ENCODE measurements around the gene SMYD3. TPM values are rescaled to one million over a fixed set of nuclear protein-coding genes. Genes with fewer than 3 reads are reported as not detected.

Gene SMYD3
- total and polyA plus RNA-seq, 2 donors (not counting 1 experiment from before 2014, with no cell fraction given) = 69.4 to 83.1 TPM

- Histone ChIP-seq H3K36me3 (ENCODE audit: control insufficient read depth, insufficient read depth, low read length) (no peaks in the 10 kb centered on the region), H3K79me2 (ENCODE audit: control insufficient read depth, insufficient read depth, low read length) (no peaks in the 10 kb centered on the region), H4K20me1 (ENCODE audit: control insufficient read depth, extremely low read depth, insufficient read depth, low read length) (no peaks in the 10 kb centered on the region), H3K9me3 (ENCODE audit: control insufficient read depth, insufficient read depth, low read depth, low read length) (no peaks in the 10 kb centered on the region), H3K4me1 (ENCODE audit: control insufficient read depth, extremely low read depth, insufficient read depth, low read length) (no peaks in the 10 kb centered on the region), H3K4me3 (replicated peaks in 1 of 4; ENCODE audit: control extremely low read depth in 1 of 4, insufficient read depth in 1 of 4, low read depth in 3 of 4, low read length in 4 of 4) (no peak overlapping the region), H2AFZ (ENCODE audit: low read length) (no peak overlapping the region), H3K9ac (ENCODE audit: insufficient read depth, low read length) (no peak overlapping the region), H3K27ac (ENCODE audit: insufficient read depth, low read length) (no peak overlapping the region), H3K27me3 (ENCODE audit: control insufficient read depth, insufficient read depth, low read length) (no peaks in the 10 kb centered on the region), H3K4me2 (ENCODE audit: extremely low read depth, insufficient read depth, low read length) (no peak overlapping the region)
- TF ChIP-seq CTCF (conservative IDR thresholded peaks at IDR 0.05 in 1 of 2, IDR thresholded peaks at IDR 0.05 in 1 of 2; ENCODE audit: low read depth in 1 of 2, low read length in 2 of 2) (no peak), EZH2 (IDR thresholded peaks at IDR 0.05; ENCODE audit: low read length, missing control alignments) (no peak)
- no peak for DNase-seq (ENCODE audit: low read depth in 2 of 2)
These were observed 29.4 kb downstream of the SMYD3 start for GRCh38 chr1:246477634-246478033.

- no peak overlapping the region for H3K9ac ChIP-seq (ENCODE audit: insufficient read depth, low read length)
- H3K9me3 ChIP-seq (ENCODE audit: control insufficient read depth, insufficient read depth, low read depth, low read length) = no peaks in the 10 kb centered on the region
- H3K27ac ChIP-seq (ENCODE audit: insufficient read depth, low read length) = no peak overlapping the region
- no peaks in the 10 kb centered on the region for H3K4me1 ChIP-seq (ENCODE audit: control insufficient read depth, extremely low read depth, insufficient read depth, low read length)
- no peak overlapping the region for H3K4me3 ChIP-seq (replicated peaks in 1 of 4; ENCODE audit: control extremely low read depth in 1 of 4, insufficient read depth in 1 of 4, low read depth in 3 of 4, low read length in 4 of 4)
- H3K79me2 ChIP-seq (ENCODE audit: control insufficient read depth, insufficient read depth, low read length) = no peaks in the 10 kb centered on the region
- no peaks in the 10 kb centered on the region for H4K20me1 ChIP-seq (ENCODE audit: control insufficient read depth, extremely low read depth, insufficient read depth, low read length)
- no peaks in the 10 kb centered on the region for H3K27me3 ChIP-seq (ENCODE audit: control insufficient read depth, insufficient read depth, low read length)
- H2AFZ ChIP-seq (ENCODE audit: low read length) = no peak overlapping the region
- TF ChIP-seq CTCF (conservative IDR thresholded peaks at IDR 0.05 in 1 of 2, IDR thresholded peaks at IDR 0.05 in 1 of 2; ENCODE audit: low read depth in 1 of 2, low read length in 2 of 2) = no peak
- no peak for TF ChIP-seq EZH2 (IDR thresholded peaks at IDR 0.05; ENCODE audit: low read length, missing control alignments)
- no peak overlapping the region for H3K4me2 ChIP-seq (ENCODE audit: extremely low read depth, insufficient read depth, low read length)
- no peak for DNase-seq (ENCODE audit: low read depth in 2 of 2)
- no peaks in the 10 kb centered on the region for H3K36me3 ChIP-seq (ENCODE audit: control insufficient read depth, insufficient read depth, low read length)
These were observed 30.3 kb downstream of the SMYD3 start for GRCh38 chr1:246476771-246477170.

GRCh38 chr1:246471688-246472087 lies 35.4 kb downstream of the SMYD3 start:
- no peaks in the 10 kb centered on the region for H3K79me2 ChIP-seq (ENCODE audit: control insufficient read depth, insufficient read depth, low read length)
- DNase-seq (ENCODE audit: low read depth in 2 of 2) = no peak
- no peak overlapping the region for H3K4me3 ChIP-seq (replicated peaks in 1 of 4; ENCODE audit: control extremely low read depth in 1 of 4, insufficient read depth in 1 of 4, low read depth in 3 of 4, low read length in 4 of 4)
- H3K4me1 ChIP-seq (ENCODE audit: control insufficient read depth, extremely low read depth, insufficient read depth, low read length) = no peaks in the 10 kb centered on the region
- no peak overlapping the region for H3K27ac ChIP-seq (ENCODE audit: insufficient read depth, low read length)
- no peak overlapping the region for H2AFZ ChIP-seq (ENCODE audit: low read length)
- no peaks in the 10 kb centered on the region for H3K27me3 ChIP-seq (ENCODE audit: control insufficient read depth, insufficient read depth, low read length)
- no peak overlapping the region for H3K9ac ChIP-seq (ENCODE audit: insufficient read depth, low read length)
- no peak overlapping the region for H3K4me2 ChIP-seq (ENCODE audit: extremely low read depth, insufficient read depth, low read length)
- no peaks in the 10 kb centered on the region for H3K36me3 ChIP-seq (ENCODE audit: control insufficient read depth, insufficient read depth, low read length)
- no peaks in the 10 kb centered on the region for H4K20me1 ChIP-seq (ENCODE audit: control insufficient read depth, extremely low read depth, insufficient read depth, low read length)
- H3K9me3 ChIP-seq (ENCODE audit: control insufficient read depth, insufficient read depth, low read depth, low read length) = no peaks in the 10 kb centered on the region
- no peak for TF ChIP-seq EZH2 (IDR thresholded peaks at IDR 0.05; ENCODE audit: low read length, missing control alignments)
- TF ChIP-seq CTCF (conservative IDR thresholded peaks at IDR 0.05 in 1 of 2, IDR thresholded peaks at IDR 0.05 in 1 of 2; ENCODE audit: low read depth in 1 of 2, low read length in 2 of 2) = no peak
